HCT116 (cell line): ENCODE data around the gene RRBP1. TPM values are rescaled to one million over a fixed set of nuclear protein-coding genes. Genes with fewer than 3 reads are reported as not detected.

Source experiments
- ATAC-seq: fragments of 200-7000 bp; cut with Tn5 transposase; 2 replicates; pipeline ENCODE4 v1.9.1; 2020; ENCODE audit warnings: mild to moderate bottlenecking, moderate library complexity
- BruUV-seq: library from RNA; stranded (reverse); fragments of 400-500 nt; replicated peaks from 2 replicates; lab custom pipeline; 2021; lab: Mats Ljungman, UMichigan
- CTCF ChIA-PET: fragments of 300-600 bp; sonication (Branson Sonifier 250); formaldehyde crosslinking; loops from one replicate; lab custom pipeline; 2021; ENCODE audit warnings: antibody characterized with exemption; lab: Charles Lee
- POLR2A ChIA-PET: fragments of 300-600, 350-600 bp; sonication (Branson Sonifier 250); formaldehyde crosslinking; loops from one replicate; lab custom pipeline; 2021; ENCODE audit warnings: antibody characterized with exemption; lab: Charles Lee
- RAD21 ChIA-PET, 2 experiments: fragments of 300-600 bp; sonication (Branson Sonifier 250); formaldehyde crosslinking; loops; one replicate each; lab custom pipeline; 2023; ENCODE audit warnings: low total read pairs in 2 of 2; ENCODE audit not compliant: uncharacterized antibody in 2 of 2, unreplicated experiment in 2 of 2, low non-redundant PET in 1 of 2; lab: Charles Lee
- DNase-seq: peaks from one replicate; pipeline ENCODE4 v3.0.0-alpha.2; 2010; ENCODE audit warnings: low read depth, low spot score
- H2AFZ ChIP-seq: fragments of 200-600 bp; shearing (Covaris generic), sonication (generic); 2 replicates; pipeline ENCODE4 v1.6.1; 2017; ENCODE audit warnings: low read depth, mixed run types, mixed read lengths, antibody characterized with exemption, low read length; ENCODE audit not compliant: poor library complexity, severe bottlenecking
- H3K27ac ChIP-seq: 2 replicates; pipeline ENCODE4 v1.5.1; 2012; ENCODE audit warnings: low read depth, low read length
- H3K27me3 ChIP-seq: fragments of 200-600 bp; sonication (generic); 2 replicates; pipeline ENCODE4 v1.6.1; 2016; ENCODE audit warnings: mixed run types, low read length, mixed read lengths; ENCODE audit not compliant: insufficient read depth
- H3K36me3 ChIP-seq, 2 experiments: fragments of 200-500 bp in 1 of 2; fragments of 200-600 bp in 1 of 2; sonication (Bioruptor generic) in 1 of 2; sonication (generic) in 1 of 2; 2 replicates each; pipeline versions ENCODE4 v1.5.1 to v1.6.1; 2014 to 2016; ENCODE audit warnings: low read length in 2 of 2, inconsistent platforms in 1 of 2, mixed read lengths in 1 of 2, mixed run types in 1 of 2; ENCODE audit not compliant: insufficient read depth in 2 of 2, control insufficient read depth in 1 of 2
- H3K4me1 ChIP-seq, 2 experiments: fragments of 200-600 bp in 1 of 2; sonication (generic) in 1 of 2; 2 replicates each; pipeline versions ENCODE4 v1.5.1 to v1.6.1; 2012 to 2017; ENCODE audit warnings: low read length in 2 of 2, inconsistent platforms in 1 of 2, mild to moderate bottlenecking in 1 of 2, mixed read lengths in 1 of 2, mixed run types in 1 of 2, moderate library complexity in 1 of 2; ENCODE audit not compliant: insufficient read depth in 2 of 2, control insufficient read depth in 1 of 2
- H3K4me2 ChIP-seq: fragments of 200-600 bp; sonication (generic); 2 replicates; pipeline ENCODE4 v1.6.1; 2017; ENCODE audit warnings: mixed run types, low read length, mixed read lengths
- H3K4me3 ChIP-seq, 2 experiments: fragments of 200-600 bp in 1 of 2; sonication (generic) in 1 of 2; replicated peaks in 1 of 2; 2 replicates each; pipeline ENCODE4 v1.5.1; 2011 to 2016; ENCODE audit warnings: low read length in 2 of 2, control low read depth in 1 of 2, low read depth in 1 of 2, mild to moderate bottlenecking in 1 of 2, mixed read lengths in 1 of 2, mixed run types in 1 of 2
- H3K79me2 ChIP-seq: fragments of 200-600 bp; sonication (generic); 2 replicates; pipeline ENCODE4 v1.6.1; 2017; ENCODE audit warnings: mild to moderate bottlenecking, mixed run types, low read length, moderate library complexity, mixed read lengths; ENCODE audit not compliant: insufficient read depth
- H3K9ac ChIP-seq: fragments of 200-600 bp; sonication (generic); 2 replicates; pipeline ENCODE4 v1.6.1; 2016; ENCODE audit warnings: low read length, mixed read lengths
- H3K9me2 ChIP-seq: fragments of 200-600 bp; sonication (generic), shearing (Covaris generic); 2 replicates; pipeline ENCODE4 v1.6.1; 2017; ENCODE audit warnings: mixed run types, mild to moderate bottlenecking, moderate library complexity; ENCODE audit not compliant: insufficient read depth
- H3K9me3 ChIP-seq, 2 experiments: fragments of 200-500 bp in 1 of 2; fragments of 200-600 bp in 1 of 2; sonication (Bioruptor generic) in 1 of 2; sonication (generic) in 1 of 2; 2 replicates each; pipeline ENCODE4 v1.6.1; 2014 to 2017; ENCODE audit warnings: low read length in 2 of 2, mixed read lengths in 2 of 2, inconsistent platforms in 1 of 2, low read depth in 1 of 2, mild to moderate bottlenecking in 1 of 2, mixed run types in 1 of 2, moderate library complexity in 1 of 2; ENCODE audit not compliant: control insufficient read depth in 1 of 2, insufficient read depth in 1 of 2
- H4K20me1 ChIP-seq: fragments of 200-600 bp; sonication (generic), shearing (Covaris generic); 2 replicates; pipeline ENCODE4 v1.6.1; 2017; ENCODE audit warnings: mixed run types, mild to moderate bottlenecking, moderate library complexity; ENCODE audit not compliant: insufficient read depth
- CTCF ChIP-seq, 3 experiments: fragments of 200-600 bp in 1 of 3; sonication (generic) in 1 of 3; IDR thresholded peaks in 2 of 3; conservative IDR thresholded peaks in 1 of 3; 2 replicates each; pipeline ENCODE4 v1.5.1; 2012 to 2017; ENCODE audit warnings: low read depth in 2 of 3, low read length in 2 of 3, antibody characterized with exemption in 1 of 3, borderline replicate concordance in 1 of 3, control low read depth in 1 of 3, mild to moderate bottlenecking in 1 of 3, mixed read lengths in 1 of 3, mixed run types in 1 of 3, moderate library complexity in 1 of 3; ENCODE audit not compliant: insufficient read depth in 1 of 3
- ELF1 ChIP-seq: IDR thresholded peaks from 2 replicates; pipeline ENCODE4 v1.6.1; 2012; ENCODE audit warnings: low read depth, borderline replicate concordance
- EZH2 ChIP-seq: fragments of 200-600 bp; sonication (generic); IDR thresholded peaks from 2 replicates; pipeline ENCODE4 v1.6.1; 2017; ENCODE audit warnings: antibody characterized with exemption, mixed run types
- EZH2phosphoT487 ChIP-seq: fragments of 200-600 bp; IDR thresholded peaks from 2 replicates; pipeline ENCODE4 v1.6.1; 2018; ENCODE audit warnings: antibody characterized with exemption, borderline replicate concordance
- MAX ChIP-seq: IDR thresholded peaks from 2 replicates; pipeline ENCODE4 v1.6.1; 2012
- POLR2A ChIP-seq: IDR thresholded peaks from 2 replicates; pipeline ENCODE4 v1.7.0; 2011; ENCODE audit warnings: borderline replicate concordance; ENCODE audit not compliant: insufficient read depth, insufficient read length; ENCODE audit errors: extremely low read depth
- POLR2AphosphoS5 ChIP-seq: IDR thresholded peaks from 2 replicates; pipeline ENCODE4 v1.6.1; 2011; ENCODE audit warnings: mild to moderate bottlenecking, low read depth, low read length, moderate library complexity
- SRF ChIP-seq: IDR thresholded peaks from 2 replicates; pipeline ENCODE4 v1.6.1; 2012; ENCODE audit warnings: low read depth
- TCF7L2 ChIP-seq: IDR thresholded peaks from 2 replicates; pipeline ENCODE4 v1.7.0; 2011; ENCODE audit warnings: borderline replicate concordance, inconsistent platforms; ENCODE audit not compliant: insufficient read depth, insufficient read length; ENCODE audit errors: extremely low read depth
- ZFX ChIP-seq: fragments of 450-650 bp; IDR thresholded peaks from 2 replicates; pipeline ENCODE4 v1.6.1; 2017
- ZNF274 ChIP-seq: fragments of 200-500 bp; sonication (Bioruptor generic); IDR thresholded peaks from 2 replicates; pipeline ENCODE4 v1.6.1; 2014; ENCODE audit warnings: mild to moderate bottlenecking, low read depth, low read length, inconsistent platforms
- intact Hi-C: fragments of 100-400 bp; cut with micrococcal nuclease; formaldehyde crosslinking; loops from 2 replicates; pipeline ENCODE4 v1.10.0; 2022
- total RNA-seq: library from RNA; stranded (reverse); gene quantifications from one replicate; pipeline ENCODE4 v1.2.1, GENCODE V29; 2021; ENCODE audit not compliant: unreplicated experiment

RRBP1 gene
- total RNA-seq, 1 experiment from 2014 or later: 123 TPM

DNA sequence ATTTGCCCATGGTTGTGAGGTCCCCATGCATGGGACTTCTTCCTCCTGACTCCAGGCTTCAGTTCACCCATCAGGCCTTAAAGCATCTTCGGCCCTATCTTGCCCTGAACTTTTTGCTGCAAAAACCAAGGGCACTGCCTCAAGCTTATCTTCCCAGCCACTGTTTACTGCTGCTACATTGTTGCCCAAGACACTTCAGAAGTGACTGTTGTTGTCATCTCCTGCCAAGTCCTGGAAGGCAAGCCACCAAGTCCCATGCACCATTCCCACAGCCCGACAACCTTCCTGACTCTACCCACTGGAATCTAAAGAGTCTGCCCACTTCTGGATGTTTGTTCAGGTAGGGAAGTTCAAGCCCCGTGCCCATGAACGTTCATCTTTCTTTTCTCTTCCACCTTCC lies 30.2 kb upstream of the RRBP1 start:
- H3K4me1 ChIP-seq: no peaks in the 10 kb centered on the region
- ChIA-PET POLR2A (no interaction called here), CTCF (no interaction called here), RAD21 (no interaction called here)
- no peaks in the 10 kb centered on the region for H3K79me2 ChIP-seq
- no peaks in the 10 kb centered on the region for H4K20me1 ChIP-seq
- intact Hi-C loops: no loop called here
- H3K9me2 ChIP-seq: no peaks in the 10 kb centered on the region
- no peak overlapping the region for H3K27ac ChIP-seq
- H3K4me3 ChIP-seq: no peak overlapping the region
- H3K27me3 ChIP-seq: no peaks in the 10 kb centered on the region
- no peak for TF ChIP-seq POLR2AphosphoS5
- no peak for TF ChIP-seq TCF7L2
- no peak for TF ChIP-seq POLR2A
- no peak for TF ChIP-seq EZH2phosphoT487
- TF ChIP-seq ZFX: no peak
- ATAC-seq (no peak), DNase-seq (no peak)
- no peaks in the 10 kb centered on the region for H3K36me3 ChIP-seq
- H2AFZ ChIP-seq: no peak overlapping the region
- H3K4me2 ChIP-seq: no peak overlapping the region
- BruUV-seq: no TSS peak
- no peak overlapping the region for H3K9ac ChIP-seq
- H3K9me3 ChIP-seq: no peaks in the 10 kb centered on the region

GRCh38 chr20:17711267-17711627 lies 29.2 kb upstream of the RRBP1 start:
- H3K27ac ChIP-seq: no peak overlapping the region
- DNase-seq: no peak
- H3K4me3 ChIP-seq: no peak overlapping the region
- no peak for ATAC-seq
- ChIA-PET RAD21 (no interaction called here), POLR2A (no interaction called here), CTCF (no interaction called here)
- no peak overlapping the region for H3K4me2 ChIP-seq
- H4K20me1 ChIP-seq: no peaks in the 10 kb centered on the region
- no peaks in the 10 kb centered on the region for H3K9me2 ChIP-seq
- no peak overlapping the region for H2AFZ ChIP-seq
- no TSS peak for BruUV-seq
- no peak overlapping the region for H3K9ac ChIP-seq
- no peaks in the 10 kb centered on the region for H3K4me1 ChIP-seq
- no peaks in the 10 kb centered on the region for H3K36me3 ChIP-seq
- intact Hi-C loops: no loop called here
- TF ChIP-seq TCF7L2 (no peak), ELF1 (no peak), ZNF274 (no peak), EZH2phosphoT487 (no peak), CTCF (IDR thresholded peaks at IDR 0.05 in 2 of 3, conservative IDR thresholded peaks at IDR 0.05 in 1 of 3; ENCODE audit: borderline replicate concordance in 1 of 3, insufficient read depth in 1 of 3, low read depth in 2 of 3, low read length in 2 of 3) (no peak), ZFX (no peak), MAX (no peak), SRF (no peak), EZH2 (no peak)
- no peaks in the 10 kb centered on the region for H3K9me3 ChIP-seq
- no peaks in the 10 kb centered on the region for H3K79me2 ChIP-seq
- H3K27me3 ChIP-seq: no peaks in the 10 kb centered on the region
